Smooth muscle cell (in vitro differentiated cells): ENCODE data around the gene GPRC5D. TPM values are rescaled to one million over a fixed set of nuclear protein-coding genes. Genes with fewer than 3 reads are reported as not detected.

Source experiments
- DNase-seq: peaks from one replicate; lab custom pipeline; 2025; ENCODE audit not compliant: unreplicated experiment; lab: John Stamatoyannopoulos, UW
- H2AFZ ChIP-seq: fragments of 200-600 bp; sonication (generic); 2 replicates; pipeline ENCODE4 v1.6.0; 2016; ENCODE audit warnings: antibody characterized with exemption, low read depth, mild to moderate bottlenecking
- H3F3A ChIP-seq: fragments of 200-600 bp; sonication (generic); 2 replicates; pipeline ENCODE4 v1.6.0; 2017; ENCODE audit warnings: antibody characterized with exemption, low read depth
- H3K27ac ChIP-seq: fragments of 200-600 bp; sonication (generic); 2 replicates; pipeline ENCODE4 v1.5.1; 2016; ENCODE audit warnings: low read depth, mild to moderate bottlenecking
- H3K27me3 ChIP-seq: fragments of 200-600 bp; sonication (generic); 2 replicates; pipeline ENCODE4 v1.6.1; 2016; ENCODE audit warnings: low read depth, mild to moderate bottlenecking
- H3K36me3 ChIP-seq: fragments of 200-600 bp; sonication (generic); 2 replicates; pipeline ENCODE4 v1.5.1; 2016; ENCODE audit warnings: low read depth
- H3K4me1 ChIP-seq: fragments of 200-600 bp; sonication (generic); 2 replicates; pipeline ENCODE4 v1.5.1; 2016; ENCODE audit warnings: low read depth
- H3K4me2 ChIP-seq: fragments of 200-600 bp; sonication (generic); 2 replicates; pipeline ENCODE4 v1.6.0; 2016; ENCODE audit warnings: mild to moderate bottlenecking
- H3K4me3 ChIP-seq: fragments of 200-600 bp; sonication (generic); 2 replicates; pipeline ENCODE4 v1.5.1; 2016; ENCODE audit warnings: mild to moderate bottlenecking
- H3K79me2 ChIP-seq: fragments of 200-600 bp; sonication (generic); 2 replicates; pipeline ENCODE4 v1.6.0; 2016; ENCODE audit warnings: low read depth, mild to moderate bottlenecking
- H3K9ac ChIP-seq: fragments of 200-600 bp; sonication (generic); 2 replicates; pipeline ENCODE4 v1.6.0; 2016; ENCODE audit warnings: low read depth
- H3K9me3 ChIP-seq: fragments of 200-600 bp; sonication (generic); replicated peaks from 2 replicates; pipeline ENCODE4 v1.5.1; 2016; ENCODE audit warnings: low read depth
- H4K20me1 ChIP-seq: fragments of 200-600 bp; sonication (generic); 2 replicates; pipeline ENCODE4 v1.6.0; 2016; ENCODE audit warnings: low read depth
- WGBS: methylation state at CpG from one replicate; pipeline ENCODE4 v1.1.7; 2016; ENCODE audit warnings: low lambda C conversion rate; 5-methylcytosine and 5-hydroxymethylcytosine counted together
- polyA plus RNA-seq: library from polyadenylated mRNA; unstranded; fragments of >200 nt; fragmentation: Nextera tagmentation; extraction: Ambion mirVana; gene quantifications from 2 replicates; pipeline ENCODE4 v1.2.1, GENCODE V29; 2016
- total RNA-seq: library from RNA; depleted of rRNA; stranded (reverse); fragments of >200 nt; gene quantifications from 2 replicates; pipeline ENCODE4 v1.2.3, GENCODE V29; 2014
- TF ChIP-seq, protein P1 (sequence below): fragments of 200-600 bp; sonication (generic); IDR thresholded peaks from 2 replicates; pipeline ENCODE4 v1.5.1; 2017; ENCODE audit warnings: borderline replicate concordance, mild to moderate bottlenecking, antibody characterized with exemption; ENCODE audit not compliant: insufficient read depth, poor library complexity, severe bottlenecking

The GPRC5D gene
- total and polyA plus RNA-seq, 2 experiments from 2014 or later: not detected

DNA sequence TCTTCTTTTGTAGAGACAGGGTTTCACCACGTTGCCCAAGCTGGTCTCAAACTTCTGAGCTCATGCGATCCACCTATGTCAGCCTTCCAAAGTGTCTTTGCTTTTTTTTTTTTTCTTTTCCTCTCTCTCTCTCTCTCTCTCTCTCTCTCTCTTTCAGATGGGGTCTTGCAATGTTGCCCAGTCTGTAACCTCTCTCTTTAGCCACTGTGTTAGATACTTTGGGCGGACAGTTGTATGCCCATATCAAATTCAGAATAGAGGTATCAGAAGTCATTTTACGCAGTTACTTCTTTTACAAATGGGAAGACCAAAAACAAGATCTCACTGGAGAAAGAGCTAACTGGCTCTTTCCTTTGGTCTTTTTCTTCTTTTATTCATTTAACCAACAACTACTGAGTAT, 41.4 kb upstream of the GPRC5D start:
- H3K27ac ChIP-seq: peak overlapping the region; percentile 79
- peaks cover 9% of the 10 kb centered on the region for H4K20me1 ChIP-seq
- H3K9ac ChIP-seq: peak overlapping the region; percentile 49
- TF ChIP-seq, protein P1, sequence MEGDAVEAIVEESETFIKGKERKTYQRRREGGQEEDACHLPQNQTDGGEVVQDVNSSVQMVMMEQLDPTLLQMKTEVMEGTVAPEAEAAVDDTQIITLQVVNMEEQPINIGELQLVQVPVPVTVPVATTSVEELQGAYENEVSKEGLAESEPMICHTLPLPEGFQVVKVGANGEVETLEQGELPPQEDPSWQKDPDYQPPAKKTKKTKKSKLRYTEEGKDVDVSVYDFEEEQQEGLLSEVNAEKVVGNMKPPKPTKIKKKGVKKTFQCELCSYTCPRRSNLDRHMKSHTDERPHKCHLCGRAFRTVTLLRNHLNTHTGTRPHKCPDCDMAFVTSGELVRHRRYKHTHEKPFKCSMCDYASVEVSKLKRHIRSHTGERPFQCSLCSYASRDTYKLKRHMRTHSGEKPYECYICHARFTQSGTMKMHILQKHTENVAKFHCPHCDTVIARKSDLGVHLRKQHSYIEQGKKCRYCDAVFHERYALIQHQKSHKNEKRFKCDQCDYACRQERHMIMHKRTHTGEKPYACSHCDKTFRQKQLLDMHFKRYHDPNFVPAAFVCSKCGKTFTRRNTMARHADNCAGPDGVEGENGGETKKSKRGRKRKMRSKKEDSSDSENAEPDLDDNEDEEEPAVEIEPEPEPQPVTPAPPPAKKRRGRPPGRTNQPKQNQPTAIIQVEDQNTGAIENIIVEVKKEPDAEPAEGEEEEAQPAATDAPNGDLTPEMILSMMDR: no peak
- H3K36me3 ChIP-seq: no peaks in the 10 kb centered on the region
- H3K27me3 ChIP-seq: no peaks in the 10 kb centered on the region
- H3K79me2 ChIP-seq: peaks cover 23% of the 10 kb centered on the region
- no peak overlapping the region for H2AFZ ChIP-seq
- 92% methylated on average over 4 of the region's 4 CpGs for WGBS
- DNase-seq: no peak
- peak overlapping the region; percentile 72 for H3K4me2 ChIP-seq
- no peaks in the 10 kb centered on the region for H3K9me3 ChIP-seq
- H3K4me1 ChIP-seq: peaks cover 14% of the 10 kb centered on the region
- peak overlapping the region; percentile 2 for H3K4me3 ChIP-seq
- peaks cover 19% of the 10 kb centered on the region for H3F3A ChIP-seq

DNA sequence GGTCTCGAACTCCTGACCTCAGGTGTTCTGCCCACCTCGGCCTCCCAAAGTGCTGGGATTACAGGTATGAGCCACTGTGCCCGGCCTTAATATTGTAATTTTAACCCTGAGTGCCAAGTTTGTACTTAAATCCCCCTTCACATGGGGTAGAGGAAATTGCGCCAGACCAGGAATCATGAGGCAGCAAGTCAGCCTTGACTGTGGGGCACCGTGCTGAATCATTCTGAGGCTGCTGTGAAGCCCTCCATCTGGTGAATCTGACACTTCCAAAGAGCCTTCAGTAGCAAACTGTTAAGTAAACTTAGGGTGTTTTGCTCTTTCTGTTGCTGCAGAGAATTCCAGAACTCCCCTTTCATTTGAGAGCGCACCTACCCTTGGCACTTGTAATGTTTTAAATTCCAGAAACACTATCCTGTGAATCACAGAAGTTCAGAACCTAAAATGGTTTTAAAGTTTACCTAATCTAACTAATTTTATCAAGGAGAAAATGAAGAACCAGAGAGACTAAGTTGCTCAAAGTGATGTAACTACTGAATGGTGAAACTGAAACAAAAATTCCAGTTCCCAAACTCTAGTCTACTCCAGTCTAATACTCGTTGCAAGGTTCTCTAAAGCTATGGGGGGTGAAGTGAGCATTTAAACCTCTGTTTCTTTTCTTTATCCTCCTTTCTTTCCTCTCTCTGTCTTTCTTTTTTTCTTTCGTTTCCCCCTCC, 40.6 kb upstream of the GPRC5D start:
- Histone ChIP-seq H4K20me1 (peaks cover 4% of the 10 kb centered on the region), H3K4me1 (peaks cover 13% of the 10 kb centered on the region), H3K36me3 (peaks cover 6% of the 10 kb centered on the region), H3K9me3 (no peaks in the 10 kb centered on the region), H3F3A (peaks cover 19% of the 10 kb centered on the region), H3K4me3 (peak overlapping the region; percentile 2), H3K79me2 (peaks cover 15% of the 10 kb centered on the region), H3K27me3 (no peaks in the 10 kb centered on the region), H3K4me2 (peak overlapping the region; percentile 72), H2AFZ (no peak overlapping the region), H3K27ac (peak overlapping the region; percentile 79), H3K9ac (peak overlapping the region; percentile 49)
- whole genome bisulfite sequencing: 46% methylated on average over 8 of the region's 8 CpGs
- DNase-seq: peak; percentile 17
- TF ChIP-seq, protein P1: no peak

DNA sequence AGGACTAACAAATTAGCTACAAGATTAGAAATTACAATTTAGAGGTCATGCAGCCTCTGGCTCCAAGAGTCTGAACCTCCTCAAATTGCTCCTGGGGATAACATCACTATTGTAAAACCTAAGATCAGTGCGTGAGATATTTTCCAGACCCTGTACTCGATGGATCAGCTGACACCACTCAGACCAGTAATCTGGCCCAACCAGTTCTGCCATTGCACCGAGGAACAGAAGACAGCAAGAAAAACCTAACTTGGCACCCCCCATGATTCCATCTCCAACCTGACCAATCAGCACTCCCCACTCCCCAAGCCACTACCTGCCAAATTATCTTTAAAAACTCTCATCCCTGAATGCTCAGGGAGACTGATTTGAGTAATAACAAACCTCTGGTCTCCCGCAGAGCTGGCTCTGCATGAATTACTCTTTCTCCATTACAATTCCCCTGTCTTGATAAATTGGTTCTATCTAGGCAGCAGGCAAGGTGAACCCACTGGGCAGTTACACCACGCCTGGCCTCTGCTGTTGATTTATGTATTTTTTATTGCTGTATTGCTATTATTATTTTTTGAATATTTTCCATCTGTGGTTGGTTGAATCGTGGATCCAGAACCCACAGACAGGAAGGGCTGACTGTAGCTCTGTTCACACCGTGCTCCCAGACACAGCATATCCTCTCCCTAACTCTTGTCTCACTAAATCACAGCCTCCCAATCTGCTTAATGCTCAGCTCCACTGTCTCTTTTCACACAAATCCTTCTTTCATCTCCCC, 38.9 kb upstream of the GPRC5D start:
- H3K4me2 ChIP-seq: peak overlapping the region; percentile 55
- H3K4me1 ChIP-seq: peaks cover 13% of the 10 kb centered on the region
- H3K27me3 ChIP-seq: no peaks in the 10 kb centered on the region
- H2AFZ ChIP-seq: no peak overlapping the region
- DNase-seq: no peak
- TF ChIP-seq, protein P1: no peak
- H4K20me1 ChIP-seq: no peaks in the 10 kb centered on the region
- H3K79me2 ChIP-seq: peaks cover 10% of the 10 kb centered on the region
- peak overlapping the region; percentile 23 for H3K9ac ChIP-seq
- peaks cover 19% of the 10 kb centered on the region for H3F3A ChIP-seq
- H3K27ac ChIP-seq: peak overlapping the region; percentile 79
- H3K4me3 ChIP-seq: no peak overlapping the region
- H3K9me3 ChIP-seq: no peaks in the 10 kb centered on the region
- 20% methylated on average over 7 of the region's 7 CpGs for WGBS
- peaks cover 10% of the 10 kb centered on the region for H3K36me3 ChIP-seq
